T-helper 2 cell treated with Interferon-gamma antibody and Interleukin-4, amounts not matched to agents 5 μg/mL and 100 μg/mL, for 36 hours (primary cell): ENCODE results near the gene FAM240A.

Source experiments
- DNase-seq: peaks from one replicate; pipeline ENCODE4 v3.0.0; 2021; ENCODE audit warnings: low spot score
- H3K27ac Mint-ChIP-seq: one replicate; pipeline ENCODE4 v1.8.0; 2021; ENCODE audit warnings: mild to moderate bottlenecking, mixed read lengths
- H3K27me3 Mint-ChIP-seq: one replicate; pipeline ENCODE4 v1.8.0; 2021; ENCODE audit warnings: low read depth, mixed read lengths
- H3K36me3 Mint-ChIP-seq: one replicate; pipeline ENCODE4 v1.8.0; 2021; ENCODE audit warnings: low read depth, mixed read lengths
- H3K4me1 Mint-ChIP-seq: one replicate; pipeline ENCODE4 v1.8.0; 2021; ENCODE audit warnings: low read depth, mixed read lengths
- H3K4me3 Mint-ChIP-seq: one replicate; pipeline ENCODE4 v1.8.0; 2022; ENCODE audit warnings: mild to moderate bottlenecking, moderate library complexity, mixed read lengths
- H3K9me3 Mint-ChIP-seq: one replicate; pipeline ENCODE4 v1.8.0; 2021; ENCODE audit warnings: mixed read lengths

The FAM240A gene

GRCh38 chr3:46667061-46667621, 54.8 kb downstream of the FAM240A start:
- no peaks in the 10 kb centered on the region for H3K4me1 Mint-ChIP-seq
- H3K9me3 Mint-ChIP-seq: no peaks in the 10 kb centered on the region
- H3K27ac Mint-ChIP-seq: no peak overlapping the region
- H3K36me3 Mint-ChIP-seq: no peaks in the 10 kb centered on the region
- no peak overlapping the region for H3K4me3 Mint-ChIP-seq
- H3K27me3 Mint-ChIP-seq: no peaks in the 10 kb centered on the region
- no peak for DNase-seq

DNA sequence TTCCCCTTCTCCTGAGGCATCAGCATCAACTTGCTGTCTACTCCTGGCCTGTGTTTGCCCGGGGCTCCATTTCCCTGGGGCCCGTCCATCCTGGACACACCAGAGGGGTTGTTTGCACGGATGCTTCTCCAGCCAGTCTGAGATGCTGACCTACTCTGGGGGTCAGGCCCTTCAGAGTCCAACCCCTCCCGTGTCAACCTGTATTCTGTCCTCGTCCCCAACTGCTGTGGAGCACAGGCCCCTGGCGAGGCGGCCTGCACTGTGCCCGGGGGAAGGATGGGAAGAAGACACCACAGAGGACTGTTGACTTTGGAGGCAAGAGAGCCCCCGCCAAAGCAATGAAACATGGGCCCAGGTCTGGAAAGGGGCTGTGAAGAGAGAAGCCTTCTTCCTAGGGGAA, 55.3 kb downstream of the FAM240A start:
- no peaks in the 10 kb centered on the region for H3K27me3 Mint-ChIP-seq
- H3K27ac Mint-ChIP-seq: no peak overlapping the region
- H3K4me1 Mint-ChIP-seq: no peaks in the 10 kb centered on the region
- H3K9me3 Mint-ChIP-seq: no peaks in the 10 kb centered on the region
- no peak overlapping the region for H3K4me3 Mint-ChIP-seq
- DNase-seq: no peak
- H3K36me3 Mint-ChIP-seq: no peaks in the 10 kb centered on the region

GRCh38 chr3:46668116-46668515, 55.8 kb downstream of the FAM240A start:
- no peaks in the 10 kb centered on the region for H3K4me1 Mint-ChIP-seq
- no peaks in the 10 kb centered on the region for H3K36me3 Mint-ChIP-seq
- H3K27me3 Mint-ChIP-seq: no peaks in the 10 kb centered on the region
- H3K9me3 Mint-ChIP-seq: no peaks in the 10 kb centered on the region
- no peak for DNase-seq
- H3K27ac Mint-ChIP-seq: no peak overlapping the region
- no peak overlapping the region for H3K4me3 Mint-ChIP-seq

DNA sequence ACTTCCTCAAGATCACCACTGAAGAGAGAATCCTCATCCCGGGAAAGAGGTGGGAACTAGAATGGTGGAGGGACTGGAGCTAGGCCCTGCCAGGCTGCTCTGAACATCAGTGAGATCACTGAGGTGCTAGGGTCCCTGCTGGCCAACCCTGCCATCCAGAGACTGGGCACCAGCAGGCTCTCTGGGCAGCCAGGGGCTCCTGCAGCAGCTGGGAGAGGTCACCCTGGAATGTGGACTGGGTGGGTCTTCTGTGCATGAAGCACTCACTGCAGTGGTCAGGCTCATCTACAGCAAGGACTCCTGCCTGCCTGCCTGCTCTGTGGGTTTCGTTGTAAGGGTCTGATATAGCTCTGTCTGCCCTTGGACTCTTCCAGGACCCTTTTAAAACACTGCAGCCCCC, 56.3 kb downstream of the FAM240A start:
- no peak overlapping the region for H3K4me3 Mint-ChIP-seq
- no peaks in the 10 kb centered on the region for H3K9me3 Mint-ChIP-seq
- H3K4me1 Mint-ChIP-seq: no peaks in the 10 kb centered on the region
- H3K27me3 Mint-ChIP-seq: no peaks in the 10 kb centered on the region
- H3K27ac Mint-ChIP-seq: no peak overlapping the region
- DNase-seq: no peak
- H3K36me3 Mint-ChIP-seq: no peaks in the 10 kb centered on the region

DNA sequence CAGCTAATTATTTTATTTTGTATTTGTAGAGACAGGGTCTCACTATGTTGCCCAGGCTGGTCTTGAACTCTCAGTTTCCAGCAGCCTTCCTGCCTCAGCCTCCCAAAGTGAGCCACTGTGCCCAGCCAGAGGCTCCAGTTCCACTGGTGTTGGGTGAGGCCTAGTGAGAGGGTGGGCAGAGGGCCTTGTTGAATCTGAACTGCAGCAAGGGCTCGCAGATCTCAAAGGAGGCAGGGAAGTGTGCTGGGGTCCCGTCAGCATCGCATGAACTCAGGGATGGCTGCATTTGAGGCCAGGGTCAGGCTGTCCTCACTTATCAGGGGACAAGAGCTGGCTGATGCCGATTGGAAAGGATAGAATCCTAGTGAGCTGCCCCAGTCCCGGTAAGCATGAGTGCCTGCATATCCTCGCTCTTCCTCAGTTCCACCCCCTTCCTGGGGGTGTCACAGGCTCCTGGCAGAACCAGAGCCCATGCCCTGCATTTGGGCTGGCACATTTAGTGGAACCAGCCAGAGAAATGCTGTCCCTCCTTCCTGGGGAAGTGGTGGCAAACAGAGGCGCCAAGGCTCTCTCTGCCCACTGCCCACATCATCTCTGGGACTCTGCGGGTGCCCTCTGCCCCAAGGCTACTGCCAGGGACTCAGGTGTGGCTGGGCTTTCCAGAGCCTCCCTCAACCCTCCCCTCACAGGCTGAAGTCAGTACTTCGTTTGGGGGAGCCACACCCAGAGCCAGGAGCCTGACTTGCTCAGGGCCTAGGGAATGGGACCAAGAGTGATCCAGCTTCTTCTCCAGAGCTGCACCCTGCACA, 57.1 kb downstream of the FAM240A start:
- H3K27ac Mint-ChIP-seq: no peak overlapping the region
- H3K4me1 Mint-ChIP-seq: no peaks in the 10 kb centered on the region
- no peak for DNase-seq
- no peak overlapping the region for H3K4me3 Mint-ChIP-seq
- no peaks in the 10 kb centered on the region for H3K27me3 Mint-ChIP-seq
- H3K36me3 Mint-ChIP-seq: no peaks in the 10 kb centered on the region
- H3K9me3 Mint-ChIP-seq: no peaks in the 10 kb centered on the region

DNA sequence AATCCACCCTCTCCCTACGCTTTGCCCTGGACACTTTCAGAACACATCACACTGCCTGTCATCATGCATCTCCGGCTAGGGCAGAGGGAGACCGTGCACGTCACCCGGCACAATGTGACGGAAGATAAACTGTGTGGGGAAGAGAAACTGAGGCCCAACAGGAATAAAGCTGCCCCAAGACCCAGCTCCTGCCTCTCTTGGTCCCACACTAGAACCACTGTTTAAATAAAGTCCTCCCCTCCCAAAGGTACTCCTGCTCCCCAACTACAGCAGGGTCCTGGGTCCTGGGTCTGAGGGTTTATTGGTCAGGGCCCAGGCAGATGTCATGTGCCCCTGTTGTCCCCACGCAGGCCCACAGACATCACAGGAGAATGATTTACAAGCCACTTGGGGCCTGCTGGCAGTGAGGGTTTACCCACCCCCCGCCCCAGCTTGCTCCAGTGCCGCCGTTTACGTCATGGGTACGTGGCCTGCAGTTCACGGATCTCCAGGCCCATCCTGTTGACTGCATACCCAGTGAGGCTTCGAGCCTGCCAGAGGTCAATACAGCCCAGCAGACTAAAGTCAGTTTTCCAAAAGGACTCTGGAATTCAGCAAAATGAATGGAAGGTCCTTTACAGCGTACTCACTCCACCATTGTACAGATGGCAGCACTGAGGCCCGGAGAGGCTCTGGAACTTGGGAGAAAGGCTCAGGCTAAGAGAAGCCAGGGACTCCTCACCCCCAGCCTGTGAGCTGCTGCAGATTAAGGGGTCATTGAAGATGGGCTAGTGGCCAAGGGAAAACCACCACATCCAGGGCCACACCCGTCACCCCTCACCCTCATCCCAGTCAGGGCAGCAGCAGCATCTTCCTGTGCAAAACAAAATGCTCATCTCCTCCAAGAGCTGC, 57.9 kb downstream of the FAM240A start:
- H3K27me3 Mint-ChIP-seq: no peaks in the 10 kb centered on the region

GRCh38 chr3:46670891-46671427, 58.6 kb downstream of the FAM240A start:
- no peaks in the 10 kb centered on the region for H3K36me3 Mint-ChIP-seq
- no peaks in the 10 kb centered on the region for H3K27me3 Mint-ChIP-seq
- H3K4me1 Mint-ChIP-seq: no peaks in the 10 kb centered on the region
- DNase-seq: no peak
- no peak overlapping the region for H3K27ac Mint-ChIP-seq
- H3K4me3 Mint-ChIP-seq: no peak overlapping the region
- H3K9me3 Mint-ChIP-seq: no peaks in the 10 kb centered on the region

More for the DNA sequence above, 57.9 kb downstream of the FAM240A start:
- H3K4me3 Mint-ChIP-seq: no peak overlapping the region
- no peak overlapping the region for H3K27ac Mint-ChIP-seq
- no peaks in the 10 kb centered on the region for H3K9me3 Mint-ChIP-seq
- no peaks in the 10 kb centered on the region for H3K4me1 Mint-ChIP-seq
- no peak for DNase-seq
- no peaks in the 10 kb centered on the region for H3K36me3 Mint-ChIP-seq

GRCh38 chr3:46671541-46672348, 59.4 kb downstream of the FAM240A start:
- no peaks in the 10 kb centered on the region for H3K27me3 Mint-ChIP-seq
- no peaks in the 10 kb centered on the region for H3K4me1 Mint-ChIP-seq
- H3K4me3 Mint-ChIP-seq: no peak overlapping the region

DNA sequence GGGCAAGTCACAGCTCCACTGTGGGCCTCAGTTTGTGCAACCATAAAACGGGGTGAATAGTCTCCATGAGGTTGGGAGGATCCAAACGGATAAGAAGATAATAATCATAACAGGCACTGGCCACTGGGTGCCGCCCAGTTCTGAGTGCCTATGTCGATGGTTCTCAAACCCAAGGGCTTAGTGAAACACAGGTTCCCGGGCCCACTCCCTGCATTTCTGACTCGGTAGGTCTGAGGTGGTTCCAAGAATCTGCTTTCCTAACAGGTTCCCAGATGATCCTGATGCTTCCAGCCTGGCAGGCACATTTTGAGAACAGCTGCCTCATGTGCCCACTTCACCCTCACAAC, 60.0 kb downstream of the FAM240A start:
- Mint-ChIP-seq H3K27me3 (no peaks in the 10 kb centered on the region), H3K36me3 (no peaks in the 10 kb centered on the region), H3K4me3 (no peak overlapping the region), H3K4me1 (no peaks in the 10 kb centered on the region), H3K9me3 (no peaks in the 10 kb centered on the region), H3K27ac (no peak overlapping the region)
- no peak for DNase-seq

More at GRCh38 chr3:46671541-46672348, 59.4 kb downstream of the FAM240A start:
- no peak overlapping the region for H3K27ac Mint-ChIP-seq
- H3K9me3 Mint-ChIP-seq: no peaks in the 10 kb centered on the region
- H3K36me3 Mint-ChIP-seq: no peaks in the 10 kb centered on the region
- DNase-seq: no peak

- no peak for DNase-seq
- Mint-ChIP-seq H3K4me3 (no peak overlapping the region), H3K27ac (no peak overlapping the region), H3K4me1 (no peaks in the 10 kb centered on the region), H3K27me3 (no peaks in the 10 kb centered on the region), H3K36me3 (no peaks in the 10 kb centered on the region), H3K9me3 (no peaks in the 10 kb centered on the region)
Measured at GRCh38 chr3:46673151-46674030, 61.1 kb downstream of the FAM240A start.

DNA sequence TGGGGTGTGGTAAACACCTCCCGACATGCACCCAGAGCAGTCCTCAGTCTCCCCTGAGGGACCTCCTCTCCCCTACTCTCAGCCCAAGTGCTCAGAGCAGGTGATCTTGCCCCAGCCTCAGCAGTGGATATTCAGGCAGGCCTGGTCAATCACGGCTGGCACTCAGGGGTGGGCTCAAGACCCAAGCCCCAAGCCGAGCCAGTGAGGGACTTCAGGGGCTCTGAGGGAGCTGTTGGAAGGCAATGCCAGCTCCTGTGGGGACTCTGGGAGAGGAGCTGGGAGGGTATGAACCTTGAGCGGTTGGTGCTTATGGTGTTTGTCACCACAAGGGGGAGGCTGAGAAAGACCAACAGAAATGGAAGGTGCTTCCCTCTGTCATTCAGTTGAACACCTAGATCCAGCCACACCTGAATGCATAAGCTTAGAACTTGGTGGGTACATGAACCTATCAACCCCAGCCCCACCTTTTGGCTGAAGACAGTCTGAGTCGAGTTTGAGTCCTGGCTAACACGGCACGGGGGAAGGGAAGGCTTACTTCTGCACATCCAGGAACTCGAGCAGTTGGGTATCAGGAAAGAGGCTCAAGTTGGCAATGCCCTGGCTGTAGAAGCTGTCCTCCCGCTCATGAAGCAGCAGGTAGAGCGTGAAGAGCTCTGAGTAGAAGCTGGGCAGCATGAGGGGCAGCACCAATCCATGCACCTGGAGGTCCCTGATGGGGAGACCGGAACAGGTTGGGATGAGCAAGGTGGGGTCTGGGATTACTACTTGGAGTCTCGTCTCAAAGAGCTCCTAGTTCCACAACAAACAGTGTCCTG, 61.9 kb downstream of the FAM240A start:
- Mint-ChIP-seq H3K27ac (no peak overlapping the region), H3K4me1 (no peaks in the 10 kb centered on the region), H3K36me3 (no peaks in the 10 kb centered on the region), H3K4me3 (no peak overlapping the region), H3K27me3 (no peaks in the 10 kb centered on the region), H3K9me3 (no peaks in the 10 kb centered on the region)
- DNase-seq: no peak

- H3K4me1 Mint-ChIP-seq: no peaks in the 10 kb centered on the region
- H3K4me3 Mint-ChIP-seq: no peak overlapping the region
- H3K9me3 Mint-ChIP-seq: no peaks in the 10 kb centered on the region
- H3K36me3 Mint-ChIP-seq: no peaks in the 10 kb centered on the region
- no peak for DNase-seq
- H3K27me3 Mint-ChIP-seq: no peaks in the 10 kb centered on the region
- no peak overlapping the region for H3K27ac Mint-ChIP-seq
Measured at GRCh38 chr3:46675426-46675825, 63.1 kb downstream of the FAM240A start.
